Non-pigmented ciliary epithelial cell (primary cell): ENCODE results near the gene DNAJC16.
A peak's percentile ranks its signal among the peaks of the same experiment; 100 is the strongest.
"Not testable (repeated sequence)": the region's sequence is repeated elsewhere in the genome, so short reads cannot be mapped to it uniquely, and the experiment has no call there.

ENCODE experiments used
- DNase-seq: peaks from one replicate; pipeline ENCODE4 v3.0.0-alpha.2; 2010; ENCODE audit warnings: low read depth

DNAJC16 gene

GRCh38 chr1:15507278-15507677 is 19.4 kb upstream of the DNAJC16 start:
- DNase-seq = no peak

DNA sequence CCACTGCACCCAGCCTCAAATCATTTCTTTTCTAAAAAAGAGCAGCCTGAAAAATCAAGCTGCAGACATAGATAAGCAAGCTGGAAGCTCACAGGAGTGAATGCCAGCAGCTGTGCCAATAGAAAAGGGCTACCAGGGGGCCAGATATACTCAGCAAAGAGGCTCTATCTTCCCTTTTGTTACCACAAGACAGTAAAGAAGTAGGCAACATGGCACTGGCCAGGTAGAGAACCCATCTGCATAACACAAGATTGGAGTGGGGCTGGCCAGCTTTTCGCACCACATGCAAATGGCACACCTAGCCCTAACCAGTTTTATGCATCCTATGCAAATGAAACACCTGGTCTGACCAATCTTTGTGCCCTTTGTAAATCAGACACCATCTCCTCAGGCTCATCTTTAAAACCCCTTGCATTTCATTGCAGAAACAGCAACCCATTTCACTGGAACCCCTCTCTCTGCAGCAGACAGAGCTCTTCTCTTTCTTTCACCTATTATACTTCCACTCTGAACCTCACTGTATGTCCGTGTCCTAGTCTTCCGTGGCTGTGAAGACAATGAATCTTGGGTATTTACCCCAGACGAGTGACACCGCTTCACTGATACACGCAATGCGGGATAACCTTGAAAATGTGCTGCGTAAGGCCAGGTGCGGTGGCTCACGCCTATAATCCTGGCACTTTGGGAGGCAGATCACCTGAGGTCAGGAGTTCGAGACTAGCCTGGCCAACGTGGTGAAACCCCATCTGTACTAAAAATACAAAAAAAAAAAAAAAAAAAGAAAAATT is 17.8 kb upstream of the DNAJC16 start:
- no peak for DNase-seq

DNA sequence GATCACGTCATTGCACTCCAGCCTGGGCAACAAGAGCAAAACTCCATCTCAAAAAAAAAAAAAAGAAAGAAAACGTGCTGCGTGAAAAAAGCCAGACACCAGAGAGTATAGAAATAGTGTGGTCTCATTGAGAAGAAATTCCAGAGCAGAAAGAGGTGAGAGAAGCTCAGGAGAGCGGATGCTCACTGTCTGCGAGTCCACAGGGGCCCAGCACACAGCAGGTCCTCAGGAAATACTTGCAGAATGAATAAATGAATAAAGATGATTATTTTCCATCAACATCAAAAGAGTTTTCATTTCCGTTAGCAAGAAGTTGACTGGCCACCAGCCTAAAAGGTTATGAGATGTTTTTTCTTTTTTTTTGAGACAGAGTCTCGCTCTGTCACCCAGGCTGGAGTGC is 17.1 kb upstream of the DNAJC16 start:
- DNase-seq = no peak

DNA sequence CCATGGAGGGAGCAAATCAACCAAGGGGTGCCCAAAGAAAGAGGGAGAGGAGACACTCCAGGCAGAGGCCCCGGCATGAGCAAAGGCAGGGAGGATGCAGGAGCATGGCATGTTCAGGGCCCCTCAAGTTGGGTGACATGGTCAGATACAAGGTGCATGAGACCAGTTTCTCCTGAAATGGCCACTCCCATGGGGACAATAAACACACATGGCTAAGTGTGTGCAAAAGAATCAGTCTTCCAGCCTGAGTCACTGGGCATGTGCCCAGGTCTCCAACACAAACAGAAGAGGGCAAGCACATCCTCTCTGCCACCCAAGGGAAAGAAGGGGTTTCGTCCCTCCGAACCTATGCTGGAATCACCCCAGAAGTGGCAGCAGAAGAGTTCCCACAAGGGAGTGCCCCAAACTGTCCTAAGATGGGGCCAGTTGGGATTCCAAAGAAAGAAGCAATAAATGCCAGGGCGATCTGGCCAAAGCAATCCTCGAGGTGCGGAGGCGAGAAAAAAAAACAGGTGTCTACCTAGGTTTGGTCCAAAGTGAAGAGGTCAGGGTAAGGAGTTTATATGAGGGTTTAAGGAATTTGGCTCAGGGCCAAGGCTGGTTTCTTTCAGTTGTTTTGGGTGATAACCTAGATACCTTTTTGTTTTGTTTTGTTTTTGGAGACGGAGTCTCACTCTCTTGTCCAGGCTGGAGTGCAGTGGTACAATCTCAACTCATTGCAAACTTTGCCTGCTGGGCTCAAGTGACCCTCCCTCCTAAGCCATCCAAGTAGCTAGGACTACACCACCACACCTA is 15.8 kb upstream of the DNAJC16 start:
- no peak for DNase-seq

DNA sequence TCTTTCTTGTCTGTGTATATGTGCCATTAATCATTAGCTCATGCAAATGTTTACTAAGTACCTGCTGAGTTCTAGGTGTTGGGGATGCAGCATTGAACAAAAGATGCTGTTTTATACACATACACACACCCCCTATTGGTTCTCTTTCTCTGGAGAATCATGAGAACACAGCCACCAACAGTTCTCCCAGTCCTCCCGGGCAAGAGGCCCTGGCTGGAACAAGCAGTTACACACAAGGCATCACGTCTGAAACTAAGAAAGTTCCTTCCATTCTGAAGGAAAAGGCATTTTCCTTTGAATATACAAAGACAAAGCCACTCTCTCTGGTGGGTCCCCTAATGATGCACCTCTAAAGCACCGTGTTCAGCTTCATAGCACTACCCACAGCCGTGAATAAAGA is 13.5 kb upstream of the DNAJC16 start:
- DNase-seq = no peak

GRCh38 chr1:15513919-15514318 is 12.7 kb upstream of the DNAJC16 start:
- DNase-seq = no peak

DNA sequence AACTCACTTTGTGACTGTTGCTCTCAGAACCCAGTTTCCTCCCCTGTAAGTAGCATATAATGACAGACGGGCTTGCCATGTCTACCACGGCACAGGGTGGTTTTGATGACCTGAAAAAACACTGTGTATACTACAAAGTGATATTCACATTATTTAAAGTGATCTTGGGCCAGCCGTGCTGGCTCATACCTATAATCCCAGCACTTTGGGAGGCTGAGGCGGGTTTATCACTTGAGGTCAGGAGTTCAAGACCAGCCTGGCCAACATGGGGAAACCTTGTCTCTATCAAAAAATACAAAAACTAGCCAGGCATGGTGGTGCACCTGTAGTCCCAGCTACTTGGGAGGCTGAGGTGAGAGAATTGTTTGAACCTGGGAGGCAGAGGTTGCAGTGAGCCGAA is 12.1 kb upstream of the DNAJC16 start:
- not testable (repeated sequence) for DNase-seq

GRCh38 chr1:15515022-15515663 is 11.5 kb upstream of the DNAJC16 start:
- DNase-seq = no peak

- DNase-seq = no peak
Measured at GRCh38 chr1:15519625-15520024, 7.0 kb upstream of the DNAJC16 start.

DNA sequence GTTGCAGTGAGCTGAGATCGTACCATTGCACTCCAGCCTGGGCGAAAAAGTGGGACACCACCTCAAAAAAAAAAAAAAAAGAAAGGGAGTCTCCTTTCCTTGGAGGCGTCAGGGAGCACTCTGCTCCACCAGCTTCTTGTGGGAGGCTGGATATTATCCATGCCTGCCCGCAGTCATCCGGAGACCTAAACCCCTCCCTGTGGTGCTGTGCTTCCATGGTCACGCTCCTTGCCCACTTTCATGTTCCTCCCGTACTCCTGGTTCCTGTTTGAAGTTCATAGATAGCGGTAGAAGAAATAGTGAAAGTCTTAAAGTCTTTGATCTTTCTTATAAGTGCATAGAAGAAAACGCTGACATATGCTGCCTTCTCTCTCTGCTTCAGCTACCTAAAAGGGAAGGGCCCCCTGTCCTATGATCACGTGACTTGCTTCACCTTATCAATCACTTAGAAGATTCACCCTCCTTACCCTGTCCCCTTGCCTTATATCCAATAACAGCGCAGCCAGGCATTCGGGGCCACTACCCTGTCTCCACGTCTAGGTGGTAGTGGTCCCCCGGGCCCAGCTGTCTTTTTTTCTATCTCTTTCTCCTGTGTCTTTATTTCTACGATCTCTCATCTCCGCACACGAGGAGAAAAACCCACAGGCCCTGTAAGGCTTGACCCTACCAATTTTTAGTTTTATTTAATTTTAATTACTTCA is 5.3 kb upstream of the DNAJC16 start:
- DNase-seq = not testable (repeated sequence)

GRCh38 chr1:15522551-15522950 is 4.1 kb upstream of the DNAJC16 start:
- DNase-seq = no peak

DNA sequence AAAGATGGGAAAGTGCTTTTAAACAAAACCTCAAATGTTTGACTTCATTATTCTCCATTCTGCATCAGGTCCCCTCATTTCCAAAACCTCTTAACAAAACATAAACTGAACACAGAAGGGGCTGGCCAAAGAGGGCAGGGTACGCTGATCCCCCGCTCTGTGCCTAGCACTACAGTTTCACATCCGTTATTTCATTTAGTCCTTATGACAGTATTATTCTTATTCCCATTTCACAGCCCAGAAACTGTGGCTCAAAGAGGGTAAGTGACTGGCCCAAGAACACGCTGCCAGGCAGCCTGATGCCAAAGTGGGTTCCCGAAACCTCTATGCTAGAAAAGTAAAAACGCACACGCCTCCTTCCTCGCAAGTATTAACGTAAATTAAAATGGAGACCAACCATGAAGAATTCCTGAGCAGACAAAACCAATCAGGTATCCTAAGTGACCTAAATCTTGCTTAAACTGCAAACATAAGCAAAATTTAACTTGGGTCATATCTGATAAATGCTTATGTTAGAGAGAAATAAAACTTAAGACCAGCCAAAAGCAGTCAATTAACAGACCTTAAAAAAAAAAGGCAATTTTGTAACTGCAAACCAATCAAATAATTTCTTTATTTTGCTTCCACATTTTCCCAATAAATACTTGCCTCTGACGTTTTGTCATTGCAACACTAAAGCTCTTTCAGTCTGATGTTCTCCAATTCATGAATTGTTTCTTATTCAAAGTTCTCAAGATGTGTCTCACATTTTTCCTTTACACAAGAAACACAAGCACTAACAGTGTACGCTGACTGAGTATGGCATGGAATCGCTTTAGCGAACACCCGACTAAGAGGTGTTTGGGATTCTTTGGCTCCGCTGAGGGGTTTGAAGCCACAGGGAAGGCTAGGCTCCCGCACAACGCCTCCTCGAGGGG is 3.3 kb upstream of the DNAJC16 start:
- no peak for DNase-seq

GRCh38 chr1:15524021-15524282 is 2.7 kb upstream of the DNAJC16 start, which contains the start of gene CASP9:
CASP9 (minus strand) TSS chr1:15524215; CDS start chr1:15524200, 15 bp downstream.
- DNase-seq = no peak

- peak; percentile 71 for DNase-seq
Measured at GRCh38 chr1:15524283-15525049, 2.2 kb upstream of the DNAJC16 start.

GRCh38 chr1:15525050-15526020 is 1.3 kb upstream of the DNAJC16 start:
- DNase-seq = peak; percentile 92

GRCh38 chr1:15526021-15526489 is 593 bp upstream of the DNAJC16 start:
- DNase-seq = no peak

DNA sequence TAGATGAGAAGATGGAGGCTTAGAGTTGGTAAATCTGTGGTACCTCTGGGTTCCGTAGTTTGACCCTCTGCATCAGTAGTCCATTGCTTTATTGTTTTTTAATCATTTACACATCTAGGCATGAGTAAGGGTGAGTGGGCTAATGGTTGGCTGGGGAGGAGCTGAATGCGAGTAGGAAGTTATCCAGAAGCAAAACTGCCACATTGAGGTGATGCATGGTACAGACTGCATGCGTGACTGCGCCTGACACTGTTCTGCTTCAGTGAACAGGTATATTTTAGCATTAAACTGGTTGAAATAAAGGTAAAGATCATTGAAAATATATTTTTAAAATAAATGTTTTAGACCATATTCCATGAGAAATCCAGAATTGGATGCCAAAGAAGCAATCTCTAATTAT is 4.4 kb downstream of the DNAJC16 start:
- no peak for DNase-seq

DNA sequence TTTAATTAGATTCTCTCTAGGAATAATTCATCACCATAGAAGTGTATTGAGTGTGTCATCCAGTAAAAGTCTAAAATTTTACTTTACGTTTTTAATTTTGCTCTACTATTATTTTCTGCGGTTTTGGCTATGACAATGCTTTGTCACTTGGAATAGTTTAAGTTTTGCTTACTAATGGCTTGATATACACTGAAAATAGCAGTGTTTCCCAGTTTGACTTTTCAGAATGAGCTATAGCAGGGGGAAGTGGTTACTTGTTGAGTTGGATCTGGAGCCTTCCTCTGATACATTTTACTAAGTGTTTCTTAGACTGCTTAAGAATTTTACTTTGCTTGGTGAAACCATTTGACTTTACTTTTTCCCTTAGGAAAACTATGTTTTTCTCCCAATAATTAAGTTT is 5.0 kb downstream of the DNAJC16 start:
- DNase-seq = no peak

GRCh38 chr1:15538771-15539170 is 12.1 kb downstream of the DNAJC16 start:
- no peak for DNase-seq
